ENCODE results near the gene XXYLT1. TPM values are rescaled to one million over a fixed set of nuclear protein-coding genes. Genes with fewer than 3 reads are reported as not detected.

XXYLT1 gene
- total and polyA plus RNA-seq, 10 of the 15 experiments (the other 5 are each of a cell fraction or from before 2014, with no cell fraction given): 1.2 to 14.2 (median 9.3) TPM

GRCh38 chr3:195057716-195058115 lies 213.2 kb downstream of the XXYLT1 start:
- ATAC-seq (no peak), FAIRE-seq (no peak), DNase-seq (ENCODE audit: low read depth, low spot score) (no peak)
- WGBS (ENCODE audit: insufficient coverage, insufficient replicate concordance, low lambda C conversion rate, missing lambda C conversion rate): 80% methylated on average over 7 of the region's 7 CpGs
- Histone ChIP-seq H2AFZ (ENCODE audit: control insufficient read depth, low read depth, low read length) (no peak overlapping the region), H3K4me3 (no peak overlapping the region), H3K4me1 (ENCODE audit: control insufficient read depth, insufficient read depth, low read length) (no peaks in the 10 kb centered on the region), H3K27ac (ENCODE audit: control insufficient read depth, insufficient read depth) (no peak overlapping the region), H4K20me1 (ENCODE audit: control insufficient read depth, insufficient read depth) (no peaks in the 10 kb centered on the region), H3K4me2 (ENCODE audit: control insufficient read depth, insufficient read depth) (no peak overlapping the region), H3K27me3 (replicated peaks in 1 of 2; ENCODE audit: control insufficient read depth in 2 of 2, insufficient read depth in 2 of 2, low read length in 1 of 2) (no peaks in the 10 kb centered on the region), H3K36me3 (ENCODE audit: control insufficient read depth in 2 of 2, insufficient read depth in 2 of 2, low read length in 1 of 2) (no peaks in the 10 kb centered on the region), H3K9ac (ENCODE audit: control insufficient read depth, insufficient read depth, low read length) (no peak overlapping the region), H3K79me2 (ENCODE audit: control insufficient read depth, insufficient read depth, low read length) (no peaks in the 10 kb centered on the region), H3K9me3 (replicated peaks; ENCODE audit: control insufficient read depth, insufficient read depth, low read length) (no peaks in the 10 kb centered on the region)
- TF ChIP-seq ASH2L (IDR thresholded peaks at IDR 0.05; ENCODE audit: borderline replicate concordance, low read depth): no peak
- ChIA-PET SMC1A (ENCODE audit: uncharacterized antibody, unreplicated experiment) (no interaction called here), CTCF (interaction anchor here (0.9 kb wide), 1 partner anchor 46 kb away, joined by 3 read pairs; no protein-coding TSS in a partner anchor), POLR2A (no interaction called here), RAD21 (ENCODE audit: unreplicated experiment) (no interaction called here)
- in situ Hi-C loops (cut with MboI) (no loop called here), intact Hi-C loops (cut with micrococcal nuclease; ENCODE audit: unreplicated experiment) (no loop called here)
- BruUV-seq (replicated peaks): no TSS peak

- intact Hi-C loops (cut with micrococcal nuclease; ENCODE audit: unreplicated experiment) (no loop called here), in situ Hi-C loops (cut with MboI) (no loop called here)
- H3K27ac ChIP-seq (ENCODE audit: control insufficient read depth, insufficient read depth): no peak overlapping the region
- no peaks in the 10 kb centered on the region for H4K20me1 ChIP-seq (ENCODE audit: control insufficient read depth, insufficient read depth)
- BruUV-seq (replicated peaks): no TSS peak
- H3K9ac ChIP-seq (ENCODE audit: control insufficient read depth, insufficient read depth, low read length): no peak overlapping the region
- no peaks in the 10 kb centered on the region for H3K9me3 ChIP-seq (replicated peaks; ENCODE audit: control insufficient read depth, insufficient read depth, low read length)
- H3K4me1 ChIP-seq (ENCODE audit: control insufficient read depth, insufficient read depth, low read length): no peaks in the 10 kb centered on the region
- no peaks in the 10 kb centered on the region for H3K27me3 ChIP-seq (replicated peaks in 1 of 2; ENCODE audit: control insufficient read depth in 2 of 2, insufficient read depth in 2 of 2, low read length in 1 of 2)
- ATAC-seq (no peak), DNase-seq (ENCODE audit: low read depth, low spot score) (no peak), FAIRE-seq (no peak)
- 54% methylated on average over 5 of the region's 5 CpGs for WGBS (ENCODE audit: insufficient coverage, insufficient replicate concordance, low lambda C conversion rate, missing lambda C conversion rate)
- CTCF ChIA-PET: interaction anchor here (0.7 kb wide), 1 partner anchor 50 kb away, joined by 4 read pairs; no protein-coding TSS in a partner anchor
- no peaks in the 10 kb centered on the region for H3K36me3 ChIP-seq (ENCODE audit: control insufficient read depth in 2 of 2, insufficient read depth in 2 of 2, low read length in 1 of 2)
- RAD21 ChIA-PET (ENCODE audit: unreplicated experiment): no interaction called here
- H2AFZ ChIP-seq (ENCODE audit: control insufficient read depth, low read depth, low read length): no peak overlapping the region
- SMC1A ChIA-PET (ENCODE audit: uncharacterized antibody, unreplicated experiment): no interaction called here
- H3K79me2 ChIP-seq (ENCODE audit: control insufficient read depth, insufficient read depth, low read length): no peaks in the 10 kb centered on the region
- no peak overlapping the region for H3K4me3 ChIP-seq
- POLR2A ChIA-PET: interaction anchor here (0.7 kb wide), 1 partner anchor 14 kb away, joined by 3 read pairs; no protein-coding TSS in a partner anchor
- TF ChIP-seq IRF5 (IDR thresholded peaks at IDR 0.05; ENCODE audit: borderline replicate concordance) (no peak), CHD1 (IDR thresholded peaks at IDR 0.05; ENCODE audit: low read depth, low read length) (no peak), PAX5 (IDR thresholded peaks at IDR 0.05; ENCODE audit: borderline replicate concordance, low read depth, low read length) (no peak), NFXL1 (IDR thresholded peaks at IDR 0.05; ENCODE audit: borderline replicate concordance) (no peak), CTCF (IDR thresholded peaks at IDR 0.05 in 2 of 3, conservative IDR thresholded peaks at IDR 0.05 in 1 of 3; ENCODE audit: control insufficient read depth in 2 of 3, extremely low read depth in 1 of 3, insufficient read depth in 1 of 3, low read depth in 3 of 3, low read length in 3 of 3) (no peak), RELB (IDR thresholded peaks at IDR 0.05; ENCODE audit: low read depth) (no peak), SKIL (IDR thresholded peaks at IDR 0.05; ENCODE audit: low read depth, poor library complexity, severe bottlenecking) (no peak)
- H3K4me2 ChIP-seq (ENCODE audit: control insufficient read depth, insufficient read depth): no peak overlapping the region
Measured at GRCh38 chr3:195056506-195056905, 214.5 kb downstream of the XXYLT1 start.
